Muscle of leg (tissue), 11 donors: ENCODE data around the gene MEGF11. TPM values are rescaled to one million over a fixed set of nuclear protein-coding genes. Genes with fewer than 3 reads are reported as not detected.

Source experiments
- DNase-seq: peaks from one replicate; pipeline ENCODE4 v3.0.0; 2013
- H3K27ac ChIP-seq: one replicate; pipeline ENCODE4 v1.5.1; 2013; ENCODE audit warnings: mild to moderate bottlenecking, low read length, control low read depth
- H3K27me3 ChIP-seq: one replicate; pipeline ENCODE4 v1.6.1; 2013; ENCODE audit warnings: low read length; ENCODE audit not compliant: control insufficient read depth, insufficient read depth
- H3K36me3 ChIP-seq: one replicate; pipeline ENCODE4 v1.6.1; 2013; ENCODE audit warnings: low read length; ENCODE audit not compliant: control insufficient read depth, insufficient read depth
- H3K4me1 ChIP-seq: one replicate; pipeline ENCODE4 v1.6.1; 2013; ENCODE audit warnings: low read length; ENCODE audit not compliant: control insufficient read depth, insufficient read depth
- H3K4me3 ChIP-seq: one replicate; pipeline ENCODE4 v1.5.1; 2013; ENCODE audit warnings: low read length, control low read depth
- H3K9me3 ChIP-seq: replicated peaks from 2 replicates; pipeline ENCODE4 v1.6.1; 2013; ENCODE audit warnings: low read depth, low read length; ENCODE audit not compliant: control insufficient read depth
- WGBS: methylation state at CpG from one replicate; pipeline ENCODE4 v1.1.5; 2013; ENCODE audit warnings: missing lambda C conversion rate; ENCODE audit not compliant: insufficient coverage; 5-methylcytosine and 5-hydroxymethylcytosine counted together
- polyA plus RNA-seq, 8 donors: library from polyadenylated mRNA; unstranded; fragments of 120-200 nt; gene quantifications; one replicate each; pipeline versions ENCODE4 v1.2.1 to v1.2.3, GENCODE V29; 2013; ENCODE audit warnings: inconsistent platforms in 1 of 8, low replicate concordance in 1 of 8; ENCODE audit not compliant: insufficient read length in 8 of 8, insufficient read depth in 1 of 8
- total RNA-seq: library from RNA; stranded (reverse); fragments of 120-200 nt; gene quantifications from one replicate; pipeline ENCODE4 v1.2.4, GENCODE V29; 2013

The MEGF11 gene
- total and polyA plus RNA-seq, 9 donors, result 0.13 to 0.68 (median 0.31) TPM

- H3K4me1 ChIP-seq, result peaks cover 17% of the 10 kb centered on the region
- H3K27me3 ChIP-seq, result peaks cover 2% of the 10 kb centered on the region
- no peak overlapping the region for H3K27ac ChIP-seq
- WGBS, result no CpG with 5 or more reads among the region's 1 CpG
- no peaks in the 10 kb centered on the region for H3K9me3 ChIP-seq
- DNase-seq, result no peak
- no peak overlapping the region for H3K4me3 ChIP-seq
- H3K36me3 ChIP-seq, result no peaks in the 10 kb centered on the region
Measured at GRCh38 chr15:66135664-66136063, 117.9 kb downstream of the MEGF11 start.

- peaks cover 4% of the 10 kb centered on the region for H3K27me3 ChIP-seq
Measured at GRCh38 chr15:66134284-66134683, 119.3 kb downstream of the MEGF11 start.

GRCh38 chr15:66133247-66133885, 120.2 kb downstream of the MEGF11 start:
- Histone ChIP-seq H3K9me3 (no peaks in the 10 kb centered on the region), H3K27ac (no peak overlapping the region), H3K4me1 (no peaks in the 10 kb centered on the region), H3K27me3 (peaks cover 7% of the 10 kb centered on the region), H3K36me3 (no peaks in the 10 kb centered on the region), H3K4me3 (no peak overlapping the region)
- no peak for DNase-seq
- 79% methylated on average over 2 of the region's 10 CpGs for WGBS

More at GRCh38 chr15:66134284-66134683, 119.3 kb downstream of the MEGF11 start:
- H3K36me3 ChIP-seq, result no peaks in the 10 kb centered on the region
- H3K4me1 ChIP-seq, result peaks cover 7% of the 10 kb centered on the region
- no peaks in the 10 kb centered on the region for H3K9me3 ChIP-seq
- H3K27ac ChIP-seq, result no peak overlapping the region
- DNase-seq, result no peak
- H3K4me3 ChIP-seq, result no peak overlapping the region
- WGBS, result 72% methylated on average over 2 of the region's 3 CpGs

- Histone ChIP-seq H3K27me3 (peaks cover 15% of the 10 kb centered on the region), H3K36me3 (no peaks in the 10 kb centered on the region), H3K4me3 (no peak overlapping the region), H3K27ac (no peak overlapping the region), H3K9me3 (no peaks in the 10 kb centered on the region), H3K4me1 (no peaks in the 10 kb centered on the region)
- 18% methylated on average over 3 of the region's 5 CpGs for WGBS
- no peak for DNase-seq
Measured at GRCh38 chr15:66132251-66132816, 121.2 kb downstream of the MEGF11 start.

- Histone ChIP-seq H3K4me3 (no peak overlapping the region), H3K9me3 (no peaks in the 10 kb centered on the region), H3K27ac (no peak overlapping the region), H3K27me3 (peaks cover 17% of the 10 kb centered on the region), H3K36me3 (no peaks in the 10 kb centered on the region), H3K4me1 (no peaks in the 10 kb centered on the region)
- DNase-seq, result no peak
- whole genome bisulfite sequencing, result 73% methylated on average over 5 of the region's 6 CpGs
Measured at GRCh38 chr15:66131831-66132230, 121.7 kb downstream of the MEGF11 start.

- H3K4me3 ChIP-seq, result no peak overlapping the region
- H3K4me1 ChIP-seq, result peaks cover 3% of the 10 kb centered on the region
- H3K36me3 ChIP-seq, result no peaks in the 10 kb centered on the region
- DNase-seq, result no peak
- H3K27me3 ChIP-seq, result peaks cover 17% of the 10 kb centered on the region
- WGBS, result 82% methylated on average over 3 of the region's 4 CpGs
- H3K27ac ChIP-seq, result no peak overlapping the region
- no peaks in the 10 kb centered on the region for H3K9me3 ChIP-seq
Measured at GRCh38 chr15:66131200-66131599, 122.3 kb downstream of the MEGF11 start.

GRCh38 chr15:66130496-66131034, 123.0 kb downstream of the MEGF11 start:
- H3K27ac ChIP-seq, result no peak overlapping the region
- H3K4me3 ChIP-seq, result no peak overlapping the region
- no CpG with 5 or more reads among the region's 3 CpGs for WGBS
- peaks cover 21% of the 10 kb centered on the region for H3K27me3 ChIP-seq
- H3K36me3 ChIP-seq, result no peaks in the 10 kb centered on the region
- H3K9me3 ChIP-seq, result no peaks in the 10 kb centered on the region
- H3K4me1 ChIP-seq, result peaks cover 7% of the 10 kb centered on the region
- no peak for DNase-seq

GRCh38 chr15:66129586-66129985, 124.0 kb downstream of the MEGF11 start:
- no peak for DNase-seq
- 85% methylated on average over 4 of the region's 7 CpGs for WGBS
- H3K4me1 ChIP-seq, result peaks cover 7% of the 10 kb centered on the region
- H3K36me3 ChIP-seq, result no peaks in the 10 kb centered on the region
- peaks cover 22% of the 10 kb centered on the region for H3K27me3 ChIP-seq
- H3K27ac ChIP-seq, result no peak overlapping the region
- H3K4me3 ChIP-seq, result no peak overlapping the region
- no peaks in the 10 kb centered on the region for H3K9me3 ChIP-seq

- H3K27me3 ChIP-seq, result peaks cover 27% of the 10 kb centered on the region
- no peaks in the 10 kb centered on the region for H3K9me3 ChIP-seq
- peaks cover 7% of the 10 kb centered on the region for H3K4me1 ChIP-seq
- 49% methylated on average over 6 of the region's 8 CpGs for WGBS
- no peaks in the 10 kb centered on the region for H3K36me3 ChIP-seq
- no peak overlapping the region for H3K4me3 ChIP-seq
- no peak overlapping the region for H3K27ac ChIP-seq
- DNase-seq, result no peak
Measured at GRCh38 chr15:66128116-66128680, 125.4 kb downstream of the MEGF11 start.

- Histone ChIP-seq H3K27ac (no peak overlapping the region), H3K4me1 (peaks cover 7% of the 10 kb centered on the region), H3K27me3 (peaks cover 25% of the 10 kb centered on the region), H3K36me3 (no peaks in the 10 kb centered on the region), H3K9me3 (no peaks in the 10 kb centered on the region), H3K4me3 (no peak overlapping the region)
- DNase-seq, result no peak
- whole genome bisulfite sequencing, result 37% methylated on average over 5 of the region's 5 CpGs
Measured at GRCh38 chr15:66126456-66126855, 127.1 kb downstream of the MEGF11 start.
